Type B pancreatic cell (in vitro differentiated cells): ENCODE results near the gene CCNT1. TPM values are rescaled to one million over a fixed set of nuclear protein-coding genes. Genes with fewer than 3 reads are reported as not detected.
"Not testable (repeated sequence)": the region's sequence is repeated elsewhere in the genome, so short reads cannot be mapped to it uniquely, and the experiment has no call there.

ENCODE experiments used
- DNase-seq: peaks from one replicate; pipeline ENCODE4 v3.0.0; 2021; ENCODE audit warnings: mixed read lengths; ENCODE audit not compliant: unreplicated experiment; ENCODE audit errors: extremely low spot score
- H3K27ac Mint-ChIP-seq: 2 replicates; pipeline ENCODE4 v1.8.0; 2021; ENCODE audit warnings: mild to moderate bottlenecking, mixed read lengths
- H3K27me3 Mint-ChIP-seq: 2 replicates; pipeline ENCODE4 v1.8.0; 2021; ENCODE audit warnings: mixed read lengths
- H3K36me3 Mint-ChIP-seq: 2 replicates; pipeline ENCODE4 v1.8.0; 2021; ENCODE audit warnings: mixed read lengths
- H3K4me1 Mint-ChIP-seq: one replicate; pipeline ENCODE4 v1.8.0; 2021; ENCODE audit warnings: mixed read lengths; ENCODE audit not compliant: unreplicated experiment
- H3K4me3 Mint-ChIP-seq: 2 replicates; pipeline ENCODE4 v1.8.0; 2021; ENCODE audit warnings: mild to moderate bottlenecking, mixed read lengths
- H3K9me3 Mint-ChIP-seq: 2 replicates; pipeline ENCODE4 v1.8.0; 2021; ENCODE audit warnings: mixed read lengths
- microRNA-seq: library from miRNA; unstranded; fragments of <30 nt; microRNA quantifications from one replicate; pipeline ENCODE4, GENCODE V29; 2020
- total RNA-seq: library from RNA; stranded (reverse); gene quantifications from 2 replicates; pipeline ENCODE4 v1.2.1, GENCODE V29; 2021; ENCODE audit warnings: low replicate concordance
- TF ChIP-seq, protein P1 (sequence below): fragments of 200-600 bp; sonication (generic); conservative IDR thresholded peaks from 2 replicates; pipeline ENCODE4 v1.5.0; 2021; ENCODE audit warnings: antibody characterized with exemption, mild to moderate bottlenecking

Gene CCNT1
- total RNA-seq, 1 donor from 2014 or later, result 46.9 TPM

GRCh38 chr12:48643011-48643410 lies 73.5 kb downstream of the CCNT1 start:
- Mint-ChIP-seq H3K4me1 (no peaks in the 10 kb centered on the region), H3K9me3 (peaks cover 4% of the 10 kb centered on the region), H3K4me3 (no peak overlapping the region), H3K27ac (no peak overlapping the region), H3K36me3 (peaks cover 29% of the 10 kb centered on the region), H3K27me3 (no peaks in the 10 kb centered on the region)
- no peak for DNase-seq
- TF ChIP-seq, protein P1, sequence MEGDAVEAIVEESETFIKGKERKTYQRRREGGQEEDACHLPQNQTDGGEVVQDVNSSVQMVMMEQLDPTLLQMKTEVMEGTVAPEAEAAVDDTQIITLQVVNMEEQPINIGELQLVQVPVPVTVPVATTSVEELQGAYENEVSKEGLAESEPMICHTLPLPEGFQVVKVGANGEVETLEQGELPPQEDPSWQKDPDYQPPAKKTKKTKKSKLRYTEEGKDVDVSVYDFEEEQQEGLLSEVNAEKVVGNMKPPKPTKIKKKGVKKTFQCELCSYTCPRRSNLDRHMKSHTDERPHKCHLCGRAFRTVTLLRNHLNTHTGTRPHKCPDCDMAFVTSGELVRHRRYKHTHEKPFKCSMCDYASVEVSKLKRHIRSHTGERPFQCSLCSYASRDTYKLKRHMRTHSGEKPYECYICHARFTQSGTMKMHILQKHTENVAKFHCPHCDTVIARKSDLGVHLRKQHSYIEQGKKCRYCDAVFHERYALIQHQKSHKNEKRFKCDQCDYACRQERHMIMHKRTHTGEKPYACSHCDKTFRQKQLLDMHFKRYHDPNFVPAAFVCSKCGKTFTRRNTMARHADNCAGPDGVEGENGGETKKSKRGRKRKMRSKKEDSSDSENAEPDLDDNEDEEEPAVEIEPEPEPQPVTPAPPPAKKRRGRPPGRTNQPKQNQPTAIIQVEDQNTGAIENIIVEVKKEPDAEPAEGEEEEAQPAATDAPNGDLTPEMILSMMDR, result no peak

GRCh38 chr12:48641752-48642555 lies 74.6 kb downstream of the CCNT1 start:
- H3K4me1 Mint-ChIP-seq, H3K27me3 Mint-ChIP-seq, H3K4me3 Mint-ChIP-seq, H3K9me3 Mint-ChIP-seq, DNase-seq, H3K27ac Mint-ChIP-seq: not testable (repeated sequence)
- H3K36me3 Mint-ChIP-seq, result peaks cover 28% of the 10 kb centered on the region

DNA sequence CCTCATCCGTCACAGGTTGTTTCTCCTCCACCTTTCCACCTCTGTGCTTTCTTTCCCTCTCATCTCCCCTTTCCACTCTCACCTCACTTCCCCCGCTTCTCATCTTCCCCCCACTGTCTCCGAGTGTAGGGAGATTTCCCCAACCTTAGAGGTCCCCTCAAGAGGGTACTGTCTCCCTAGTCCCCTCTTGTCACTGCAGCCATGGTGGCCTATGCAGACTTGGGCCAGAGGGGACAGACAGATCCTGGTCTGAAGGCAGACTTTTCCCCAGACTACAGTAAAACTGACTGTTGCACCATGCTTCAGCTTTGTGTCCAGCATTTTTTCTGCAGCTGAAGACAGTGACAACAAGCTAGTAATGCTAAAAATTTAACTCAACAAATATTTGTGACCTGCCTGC lies 75.7 kb downstream of the CCNT1 start:
- TF ChIP-seq, protein P1, result no peak
- H3K9me3 Mint-ChIP-seq, result peaks cover 4% of the 10 kb centered on the region
- peaks cover 24% of the 10 kb centered on the region for H3K36me3 Mint-ChIP-seq
- no peak overlapping the region for H3K27ac Mint-ChIP-seq
- no peak overlapping the region for H3K4me3 Mint-ChIP-seq
- no peaks in the 10 kb centered on the region for H3K4me1 Mint-ChIP-seq
- H3K27me3 Mint-ChIP-seq, result no peaks in the 10 kb centered on the region
- no peak for DNase-seq

GRCh38 chr12:48640428-48640827 lies 76.1 kb downstream of the CCNT1 start:
- H3K4me1 Mint-ChIP-seq, result no peaks in the 10 kb centered on the region
- H3K4me3 Mint-ChIP-seq, result no peak overlapping the region
- H3K27ac Mint-ChIP-seq, result no peak overlapping the region
- TF ChIP-seq, protein P1, result no peak
- DNase-seq, result no peak
- peaks cover 24% of the 10 kb centered on the region for H3K36me3 Mint-ChIP-seq
- peaks cover 4% of the 10 kb centered on the region for H3K9me3 Mint-ChIP-seq
- no peaks in the 10 kb centered on the region for H3K27me3 Mint-ChIP-seq

Small RNAs within 50 kb of the gene (microRNA-seq; reads per million reads assigned to microRNA genes)
- gene MIR1291, result 9.9 reads per million, percentile 32 among the genes with 10 or more reads in this experiment

Other genes starting within 250 kb of the CCNT1 start
- not detected in 2 replicates for gene ANP32D, start 244.1 kb downstream of the CCNT1 start, total RNA-seq
- gene C12orf54, start 234.2 kb downstream of the CCNT1 start, total RNA-seq, result not detected in 2 replicates
- not detected in 2 replicates for gene OR8S1, start 191.1 kb downstream of the CCNT1 start, total RNA-seq
- not detected in 2 replicates for gene LALBA, start 146.7 kb downstream of the CCNT1 start, total RNA-seq
- 42.0 and 47.0 TPM in 2 replicates for gene KANSL2, start 34.5 kb downstream of the CCNT1 start, total RNA-seq
- gene ADCY6, start 72.4 kb upstream of the CCNT1 start, total RNA-seq, result 40.5 and 54.4 TPM in 2 replicates
- gene CACNB3, start 101.8 kb upstream of the CCNT1 start, total RNA-seq, result 56.3 and 57.0 TPM in 2 replicates
- gene DDX23, start 135.5 kb upstream of the CCNT1 start, total RNA-seq, result 95.3 and 104 TPM in 2 replicates
- 3.2 and 6.9 TPM in 2 replicates for gene RND1, start 149.2 kb upstream of the CCNT1 start, total RNA-seq
- gene FKBP11, start 208.8 kb upstream of the CCNT1 start, total RNA-seq, result 44.6 and 56.3 TPM in 2 replicates
- gene ARF3, start 240.8 kb upstream of the CCNT1 start, total RNA-seq, result 161 and 168 TPM in 2 replicates